Omental fat pad (tissue), 4 donors: Measurements from ENCODE around the gene ACSL5. TPM values are rescaled to one million over a fixed set of nuclear protein-coding genes. Genes with fewer than 3 reads are reported as not detected.
"Not testable (repeated sequence)": the region's sequence is repeated elsewhere in the genome, so short reads cannot be mapped to it uniquely, and the experiment has no call there.

ENCODE experiments used
- ATAC-seq: fragments of 150-250 bp; one replicate; pipeline ENCODE4 v1.9.1; 2016; ENCODE audit warnings: mild to moderate bottlenecking, moderate library complexity; ENCODE audit not compliant: low FRiP score
- DNase-seq: peaks from one replicate; pipeline ENCODE4 v3.0.0-alpha.2; 2019; ENCODE audit warnings: low spot score
- total RNA-seq, 4 donors: library from RNA; depleted of rRNA; stranded (reverse); fragments of >200 nt; gene quantifications; one replicate each; pipeline ENCODE4 v1.1.0, GENCODE V29; 2016
- TF ChIP-seq, protein P1 (sequence below), 3 donors: fragments of 450-650 bp; IDR thresholded peaks; one replicate each; pipeline ENCODE4 v1.5.1; 2016 to 2017; ENCODE audit warnings: antibody characterized with exemption in 3 of 3, mild to moderate bottlenecking in 3 of 3, moderate library complexity in 2 of 3

ACSL5 gene
- total RNA-seq, 4 donors from 2014 or later = 39.7 to 58.8 (median 48.4) TPM

DNA sequence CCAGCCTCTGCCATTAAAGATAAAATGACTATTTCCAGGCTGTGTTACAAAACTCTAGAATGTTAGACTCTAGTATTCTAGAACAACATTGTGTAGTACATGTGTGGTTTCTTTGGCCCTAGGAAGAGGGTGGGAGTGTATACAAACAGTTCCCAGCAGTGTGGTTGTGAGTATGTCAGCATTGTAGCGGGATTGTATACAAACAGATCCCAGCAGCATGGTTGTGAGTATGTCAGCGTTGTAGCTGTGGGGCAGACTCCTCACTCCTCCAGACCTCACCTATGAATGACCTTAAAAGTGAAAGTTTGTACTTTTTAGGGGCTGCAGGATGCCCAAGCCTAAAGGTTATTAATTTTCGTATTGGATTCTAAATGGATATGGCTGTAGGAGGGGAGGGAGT is 6.9 kb upstream of the ACSL5 start:
- DNase-seq (no peak), ATAC-seq (no peak)
- TF ChIP-seq, protein P1, sequence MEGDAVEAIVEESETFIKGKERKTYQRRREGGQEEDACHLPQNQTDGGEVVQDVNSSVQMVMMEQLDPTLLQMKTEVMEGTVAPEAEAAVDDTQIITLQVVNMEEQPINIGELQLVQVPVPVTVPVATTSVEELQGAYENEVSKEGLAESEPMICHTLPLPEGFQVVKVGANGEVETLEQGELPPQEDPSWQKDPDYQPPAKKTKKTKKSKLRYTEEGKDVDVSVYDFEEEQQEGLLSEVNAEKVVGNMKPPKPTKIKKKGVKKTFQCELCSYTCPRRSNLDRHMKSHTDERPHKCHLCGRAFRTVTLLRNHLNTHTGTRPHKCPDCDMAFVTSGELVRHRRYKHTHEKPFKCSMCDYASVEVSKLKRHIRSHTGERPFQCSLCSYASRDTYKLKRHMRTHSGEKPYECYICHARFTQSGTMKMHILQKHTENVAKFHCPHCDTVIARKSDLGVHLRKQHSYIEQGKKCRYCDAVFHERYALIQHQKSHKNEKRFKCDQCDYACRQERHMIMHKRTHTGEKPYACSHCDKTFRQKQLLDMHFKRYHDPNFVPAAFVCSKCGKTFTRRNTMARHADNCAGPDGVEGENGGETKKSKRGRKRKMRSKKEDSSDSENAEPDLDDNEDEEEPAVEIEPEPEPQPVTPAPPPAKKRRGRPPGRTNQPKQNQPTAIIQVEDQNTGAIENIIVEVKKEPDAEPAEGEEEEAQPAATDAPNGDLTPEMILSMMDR (IDR thresholded peaks at IDR 0.05) = no peak

DNA sequence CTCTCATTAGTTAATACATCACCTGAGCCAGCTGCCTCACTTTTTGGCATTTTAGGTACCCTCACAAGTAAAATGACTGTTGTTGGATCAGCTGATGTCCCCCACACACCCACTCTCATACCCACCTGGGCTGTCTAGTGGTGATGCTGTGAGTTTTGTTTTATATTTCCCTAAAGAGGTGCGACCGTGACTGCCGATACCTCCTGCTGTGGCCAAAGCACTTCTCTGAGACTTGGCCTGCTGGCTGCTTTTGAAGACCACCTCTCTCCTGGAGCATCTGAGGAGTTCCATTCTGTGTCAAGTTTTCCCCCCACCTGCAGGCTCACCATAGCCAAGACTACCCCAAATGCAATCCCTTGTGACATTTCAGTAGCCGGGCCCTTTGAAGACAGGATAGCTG is 6.4 kb upstream of the ACSL5 start:
- ATAC-seq (no peak), DNase-seq (no peak)

DNA sequence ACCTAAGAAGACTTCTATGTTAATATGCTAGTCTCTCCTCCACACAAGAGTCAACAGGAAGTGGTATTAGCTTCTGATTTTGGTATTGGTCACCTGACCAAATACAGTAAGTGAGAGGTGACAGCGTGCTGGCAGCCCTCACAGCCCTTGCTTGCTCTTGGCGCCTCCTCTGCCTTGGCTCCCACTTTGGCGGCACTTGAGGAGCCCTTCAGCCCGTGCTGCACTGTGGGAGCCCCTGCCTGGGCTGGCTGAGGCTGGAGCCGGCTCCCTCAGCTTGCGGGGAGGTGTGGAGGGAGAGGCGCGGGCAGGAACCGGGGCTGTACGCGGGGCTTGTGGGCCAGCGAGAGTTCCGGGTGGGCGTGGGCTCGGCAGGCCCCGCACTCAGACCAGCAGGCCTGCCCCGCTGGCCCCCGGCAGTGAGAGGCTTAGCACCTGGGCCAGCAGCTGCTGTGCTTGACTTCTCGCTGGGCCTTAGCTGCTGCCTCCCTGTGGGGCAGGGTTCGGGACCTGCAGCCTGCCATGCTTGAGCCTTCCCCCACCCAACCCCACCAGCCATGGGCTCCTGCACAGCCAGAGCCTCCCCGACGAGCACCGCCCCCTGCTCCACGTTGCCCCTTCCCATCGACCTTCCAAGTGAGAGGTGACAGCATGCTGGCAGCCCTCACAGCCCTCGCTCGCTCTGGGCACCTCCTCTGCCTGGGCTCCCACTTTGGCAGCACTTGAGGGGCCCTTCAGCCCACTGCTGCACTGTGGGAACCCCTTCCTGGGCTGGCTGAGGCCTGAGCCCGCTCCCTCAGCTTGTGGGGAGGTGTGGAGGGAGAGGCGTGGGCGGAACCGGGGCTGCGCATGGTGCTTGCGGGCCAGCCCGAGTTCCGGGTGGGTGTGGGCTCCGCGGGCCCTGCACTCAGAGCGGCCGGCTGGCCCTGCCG is 4.2 kb upstream of the ACSL5 start:
- no peak for ATAC-seq

More for the DNA sequence above, 6.4 kb upstream of the ACSL5 start:
- TF ChIP-seq, protein P1 (IDR thresholded peaks at IDR 0.05) = no peak

DNA sequence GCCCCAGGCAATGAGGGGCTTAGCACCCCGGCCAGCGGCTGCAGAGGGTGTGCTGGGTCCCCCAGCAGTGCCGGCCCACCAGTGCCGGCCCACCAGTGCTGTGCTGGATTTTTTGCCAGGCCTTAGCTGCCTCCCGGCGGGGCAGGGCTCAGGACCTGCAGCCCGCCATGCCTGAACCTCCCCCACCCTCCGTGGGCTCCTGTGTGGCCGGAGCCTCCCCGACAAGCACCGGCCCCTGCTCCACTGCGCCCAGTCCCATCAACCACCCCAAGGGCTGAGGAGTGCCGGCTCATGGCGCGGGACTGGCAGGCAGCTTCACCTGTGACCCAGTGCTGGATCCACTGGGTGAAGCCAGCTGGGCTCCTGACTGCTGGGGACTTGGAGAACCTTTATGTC is 3.5 kb upstream of the ACSL5 start:
- no peak for ATAC-seq

More for the DNA sequence above, 4.2 kb upstream of the ACSL5 start:
- no peak for DNase-seq
- TF ChIP-seq, protein P1 (IDR thresholded peaks at IDR 0.05) = no peak

DNA sequence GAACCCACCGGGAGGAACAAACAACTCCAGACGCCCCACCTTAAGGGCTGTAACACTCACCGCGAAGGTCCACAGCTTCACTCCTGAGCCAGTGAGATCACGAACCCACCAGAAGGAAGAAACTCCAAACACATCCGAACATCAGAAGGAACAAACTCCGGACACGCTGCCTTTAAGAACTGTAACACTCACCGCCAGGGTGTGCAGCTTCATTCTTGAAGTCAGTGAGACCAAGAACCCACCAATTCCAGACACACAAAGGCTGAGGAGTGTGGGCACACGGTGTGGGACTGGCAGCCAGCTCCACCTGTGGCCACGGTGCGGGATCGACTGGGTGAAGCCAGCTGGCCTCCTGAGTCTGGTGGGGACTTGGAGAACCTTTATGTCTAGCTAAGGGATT is 2.6 kb upstream of the ACSL5 start:
- not testable (repeated sequence) for ATAC-seq, DNase-seq

More for the DNA sequence above, 3.5 kb upstream of the ACSL5 start:
- no peak for DNase-seq
- TF ChIP-seq, protein P1 (IDR thresholded peaks at IDR 0.05) = no peak

DNA sequence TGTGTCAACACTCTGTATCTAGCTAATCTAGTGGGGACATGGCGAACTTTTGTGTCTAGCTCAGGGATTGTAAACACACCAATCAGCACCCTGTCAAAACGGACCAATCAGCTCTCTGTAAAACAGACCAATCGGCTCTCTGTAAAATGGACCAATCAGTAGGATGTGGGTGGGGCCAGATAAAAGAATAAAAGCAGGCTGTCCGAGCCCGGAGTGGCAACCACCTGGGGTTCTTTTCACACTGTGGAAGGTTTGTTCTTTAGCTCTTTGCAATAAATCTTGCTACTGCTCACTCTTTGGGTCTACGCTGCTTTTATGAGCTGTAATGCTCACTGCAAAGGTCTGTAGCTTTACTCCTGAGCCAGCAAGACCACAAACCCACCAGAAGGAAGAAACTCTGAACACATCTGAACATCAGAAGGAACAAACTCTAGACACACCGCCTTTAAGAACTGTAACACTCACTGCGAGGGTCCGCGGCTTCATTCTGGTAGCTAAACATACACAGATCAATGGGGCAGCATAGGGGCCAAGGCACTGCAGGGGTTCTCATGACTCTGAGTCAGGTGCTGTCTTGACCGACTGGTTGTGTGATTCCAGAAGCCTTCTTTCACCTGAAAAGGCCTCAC is 1.6 kb upstream of the ACSL5 start:
- not testable (repeated sequence) for DNase-seq, ATAC-seq

DNA sequence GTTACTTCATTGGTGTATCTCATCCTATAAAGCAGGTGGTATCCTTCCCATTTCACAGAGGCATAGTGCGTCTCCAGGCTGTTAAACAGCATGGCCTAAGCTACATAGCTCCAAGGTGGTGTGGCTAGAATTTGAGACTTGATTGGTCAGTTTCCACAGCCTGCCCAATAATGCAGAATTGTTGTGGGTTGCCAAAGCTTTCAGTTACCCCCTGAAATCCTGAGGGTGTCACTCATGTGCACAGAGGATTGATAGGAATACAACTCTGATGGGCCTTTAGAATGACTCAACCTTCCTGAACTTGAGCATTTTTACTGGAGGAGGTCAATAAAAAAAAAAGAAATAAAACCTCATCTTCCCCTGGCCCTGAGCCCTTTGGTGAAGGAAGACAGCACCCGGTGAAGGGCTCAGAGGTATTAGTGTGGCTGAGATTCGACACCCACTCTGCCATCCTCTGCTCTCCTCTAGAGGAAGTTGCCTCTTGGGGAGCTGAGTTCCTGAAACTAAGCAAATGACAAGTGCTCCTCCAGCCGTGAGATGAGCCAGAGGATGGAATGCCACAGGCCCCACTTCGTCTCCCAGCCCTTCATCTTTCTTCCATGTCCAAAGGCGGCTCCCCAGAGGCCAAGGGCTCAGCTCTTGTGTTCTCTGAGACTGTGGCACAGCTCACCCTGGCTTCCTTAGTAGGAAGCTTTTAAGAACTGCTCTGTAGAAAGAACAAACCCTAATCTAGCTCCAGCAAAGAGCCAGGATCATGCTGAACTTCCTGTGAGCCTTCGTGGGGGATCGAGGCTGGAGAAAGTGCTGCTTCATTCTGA is 1.0 kb downstream of the ACSL5 start:
- ATAC-seq (no peak), DNase-seq (no peak)
- TF ChIP-seq, protein P1 (IDR thresholded peaks at IDR 0.05) = no peak
